Measurements from ENCODE around the gene SRD5A1.
A peak's percentile ranks its signal among the peaks of the same experiment; 100 is the strongest.

Gene SRD5A1

GRCh38 chr5:6632888-6633468 is at the start of gene SRD5A1, which contains the start of gene NSUN2:
Gene SRD5A1, plus strand, starts transcription at chr5:6633440. Its CDS starts 137 bp downstream, at chr5:6633577.
Gene NSUN2, minus strand, starts transcription at chr5:6633044. Its CDS starts 65 bp downstream, at chr5:6632979.
- DNase-seq (ENCODE audit: low read depth in 2 of 2), result peak; percentile 82 to 83

- no peak for DNase-seq (ENCODE audit: low read depth in 2 of 2)
These were observed 49.1 kb upstream of the SRD5A1 start for GRCh38 chr5:6584101-6584645.

GRCh38 chr5:6584727-6585126 is 48.5 kb upstream of the SRD5A1 start:
- no peak for DNase-seq (ENCODE audit: low read depth in 2 of 2)

- no peak for DNase-seq (ENCODE audit: low read depth in 2 of 2)
These were observed 48.1 kb upstream of the SRD5A1 start for GRCh38 chr5:6585168-6585567.

- no peak for DNase-seq (ENCODE audit: low read depth in 2 of 2)
These were observed 47.1 kb upstream of the SRD5A1 start for GRCh38 chr5:6585939-6586646.

- no peak for DNase-seq (ENCODE audit: low read depth in 2 of 2)
These were observed 46.6 kb upstream of the SRD5A1 start for GRCh38 chr5:6586647-6587042.

- no peak for DNase-seq (ENCODE audit: low read depth in 2 of 2)
These were observed 46.1 kb upstream of the SRD5A1 start for GRCh38 chr5:6587171-6587570.

- no peak for DNase-seq (ENCODE audit: low read depth in 2 of 2)
These were observed 42.7 kb upstream of the SRD5A1 start for GRCh38 chr5:6590581-6590980.

- DNase-seq (ENCODE audit: low read depth in 2 of 2), result no peak
These were observed 41.5 kb upstream of the SRD5A1 start for GRCh38 chr5:6591671-6592288.

GRCh38 chr5:6592601-6593000 is 40.6 kb upstream of the SRD5A1 start:
- no peak for DNase-seq (ENCODE audit: low read depth in 2 of 2)

GRCh38 chr5:6593148-6594016 is 39.9 kb upstream of the SRD5A1 start:
- DNase-seq (ENCODE audit: low read depth in 2 of 2), result no peak

- no peak for DNase-seq (ENCODE audit: low read depth in 2 of 2)
These were observed 39.2 kb upstream of the SRD5A1 start for GRCh38 chr5:6594066-6594465.

GRCh38 chr5:6595405-6595804 is 37.8 kb upstream of the SRD5A1 start:
- DNase-seq (ENCODE audit: low read depth in 2 of 2), result no peak

- DNase-seq (ENCODE audit: low read depth in 2 of 2), result no peak
These were observed 36.9 kb upstream of the SRD5A1 start for GRCh38 chr5:6596388-6596787.

GRCh38 chr5:6597557-6597956 is 35.7 kb upstream of the SRD5A1 start:
- DNase-seq (ENCODE audit: low read depth in 2 of 2), result no peak

GRCh38 chr5:6598351-6598900 is 34.8 kb upstream of the SRD5A1 start:
- no peak for DNase-seq (ENCODE audit: low read depth in 2 of 2)

GRCh38 chr5:6599739-6600138 is 33.5 kb upstream of the SRD5A1 start:
- DNase-seq (ENCODE audit: low read depth in 2 of 2), result no peak

GRCh38 chr5:6601271-6601670 is 32.0 kb upstream of the SRD5A1 start:
- no peak for DNase-seq (ENCODE audit: low read depth in 2 of 2)

GRCh38 chr5:6601816-6602215 is 31.4 kb upstream of the SRD5A1 start:
- DNase-seq (ENCODE audit: low read depth in 2 of 2), result no peak

GRCh38 chr5:6602441-6602840 is 30.8 kb upstream of the SRD5A1 start:
- no peak for DNase-seq (ENCODE audit: low read depth in 2 of 2)

GRCh38 chr5:6603643-6604042 is 29.6 kb upstream of the SRD5A1 start:
- no peak for DNase-seq (ENCODE audit: low read depth in 2 of 2)

GRCh38 chr5:6604341-6604740 is 28.9 kb upstream of the SRD5A1 start:
- no peak for DNase-seq (ENCODE audit: low read depth in 2 of 2)

Measured in stimulated activated CD4-positive, alpha-beta T cell treated with anti-CD3 and anti-CD28 coated beads, Interleukin-12 subunit alpha, Interleukin-12 subunit beta, amount 100 ng/mL, for 24 hours (primary cell).